ENCODE measurements around the gene ACSM2B. TPM values are rescaled to one million over a fixed set of nuclear protein-coding genes. Genes with fewer than 3 reads are reported as not detected.
"Not testable (repeated sequence)": the region's sequence is repeated elsewhere in the genome, so short reads cannot be mapped to it uniquely, and the experiment has no call there.

The ACSM2B gene
- total RNA-seq, 1 donor from 2014 or later: not detected

GRCh38 chr16:20538687-20539086 is 37.5 kb downstream of the ACSM2B start:
- DNase-seq: no peak
- intact Hi-C loops (cut with micrococcal nuclease): no loop called here
- Mint-ChIP-seq H3K9me3 (no peaks in the 10 kb centered on the region), H3K36me3 (ENCODE audit: low read depth) (no peaks in the 10 kb centered on the region), H3K27me3 (peaks cover 3% of the 10 kb centered on the region), H3K4me3 (no peak overlapping the region), H3K4me1 (no peaks in the 10 kb centered on the region), H3K27ac (no peak overlapping the region)
- TF ChIP-seq, protein P1, sequence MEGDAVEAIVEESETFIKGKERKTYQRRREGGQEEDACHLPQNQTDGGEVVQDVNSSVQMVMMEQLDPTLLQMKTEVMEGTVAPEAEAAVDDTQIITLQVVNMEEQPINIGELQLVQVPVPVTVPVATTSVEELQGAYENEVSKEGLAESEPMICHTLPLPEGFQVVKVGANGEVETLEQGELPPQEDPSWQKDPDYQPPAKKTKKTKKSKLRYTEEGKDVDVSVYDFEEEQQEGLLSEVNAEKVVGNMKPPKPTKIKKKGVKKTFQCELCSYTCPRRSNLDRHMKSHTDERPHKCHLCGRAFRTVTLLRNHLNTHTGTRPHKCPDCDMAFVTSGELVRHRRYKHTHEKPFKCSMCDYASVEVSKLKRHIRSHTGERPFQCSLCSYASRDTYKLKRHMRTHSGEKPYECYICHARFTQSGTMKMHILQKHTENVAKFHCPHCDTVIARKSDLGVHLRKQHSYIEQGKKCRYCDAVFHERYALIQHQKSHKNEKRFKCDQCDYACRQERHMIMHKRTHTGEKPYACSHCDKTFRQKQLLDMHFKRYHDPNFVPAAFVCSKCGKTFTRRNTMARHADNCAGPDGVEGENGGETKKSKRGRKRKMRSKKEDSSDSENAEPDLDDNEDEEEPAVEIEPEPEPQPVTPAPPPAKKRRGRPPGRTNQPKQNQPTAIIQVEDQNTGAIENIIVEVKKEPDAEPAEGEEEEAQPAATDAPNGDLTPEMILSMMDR (IDR thresholded peaks at IDR 0.05): no peak
- no peak for ATAC-seq (ENCODE audit: low read depth)
- CTCF ChIA-PET: no interaction called here
- POLR2A ChIA-PET: no interaction called here

- DNase-seq: no peak
- peaks cover 3% of the 10 kb centered on the region for H3K27me3 Mint-ChIP-seq
- no peaks in the 10 kb centered on the region for H3K9me3 Mint-ChIP-seq
- no peak for ATAC-seq (ENCODE audit: low read depth)
- no peaks in the 10 kb centered on the region for H3K36me3 Mint-ChIP-seq (ENCODE audit: low read depth)
- TF ChIP-seq, protein P1 (IDR thresholded peaks at IDR 0.05): no peak
- H3K4me1 Mint-ChIP-seq: no peaks in the 10 kb centered on the region
- no peak overlapping the region for H3K27ac Mint-ChIP-seq
- H3K4me3 Mint-ChIP-seq: no peak overlapping the region
- intact Hi-C loops (cut with micrococcal nuclease): no loop called here
- ChIA-PET POLR2A (no interaction called here), CTCF (no interaction called here)
Measured at GRCh38 chr16:20538181-20538580, 38.0 kb downstream of the ACSM2B start.

DNA sequence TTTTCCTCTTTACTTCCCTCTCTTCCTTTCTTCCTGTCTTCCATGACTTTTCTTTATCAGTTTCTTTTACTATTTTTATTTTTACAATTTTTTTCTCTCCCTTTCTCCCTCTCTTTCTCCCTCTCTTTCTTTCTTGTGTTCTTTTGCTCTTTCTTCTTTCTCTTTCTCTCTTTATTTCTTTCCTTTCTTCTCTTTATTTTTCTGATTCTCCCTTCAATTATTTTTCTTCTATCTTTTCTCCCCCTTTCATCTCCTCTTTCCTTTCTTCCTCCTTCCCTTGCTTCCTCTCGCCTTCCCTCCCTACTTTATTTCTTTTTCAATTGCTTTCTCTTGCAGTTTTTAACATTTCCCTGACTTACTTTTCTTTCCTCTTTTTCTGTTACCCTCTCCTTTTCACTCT is 39.5 kb downstream of the ACSM2B start:
- POLR2A ChIA-PET; H3K27ac Mint-ChIP-seq; H3K27me3 Mint-ChIP-seq; H3K4me1 Mint-ChIP-seq; H3K36me3 Mint-ChIP-seq (ENCODE audit: low read depth); ATAC-seq (ENCODE audit: low read depth); CTCF ChIA-PET; H3K4me3 Mint-ChIP-seq; intact Hi-C loops (cut with micrococcal nuclease); DNase-seq; H3K9me3 Mint-ChIP-seq: not testable (repeated sequence)

- H3K27ac Mint-ChIP-seq; H3K4me1 Mint-ChIP-seq; POLR2A ChIA-PET; DNase-seq; H3K36me3 Mint-ChIP-seq (ENCODE audit: low read depth); intact Hi-C loops (cut with micrococcal nuclease); H3K9me3 Mint-ChIP-seq; H3K4me3 Mint-ChIP-seq; ATAC-seq (ENCODE audit: low read depth); H3K27me3 Mint-ChIP-seq; CTCF ChIA-PET: not testable (repeated sequence)
Measured at GRCh38 chr16:20532284-20532792, 43.8 kb downstream of the ACSM2B start.

DNA sequence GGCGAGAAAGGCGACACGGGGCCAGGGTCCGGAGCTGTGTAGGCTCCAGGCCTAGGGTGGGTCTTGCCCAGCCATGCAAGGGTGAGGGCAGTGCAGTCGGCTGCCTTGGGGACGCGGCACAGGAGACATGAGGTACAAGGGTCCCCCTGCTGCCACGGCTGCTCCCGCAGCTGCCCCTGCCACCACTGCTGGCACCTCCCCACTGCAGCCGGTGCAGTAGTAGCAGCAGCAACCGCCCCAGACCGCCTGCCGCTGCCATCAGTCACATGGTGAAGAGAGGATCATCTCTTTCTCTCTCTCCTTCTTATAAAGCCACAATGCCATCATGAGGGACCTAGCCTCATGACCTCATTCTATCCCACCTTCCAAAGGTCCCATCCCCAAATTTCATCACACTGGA is 44.4 kb downstream of the ACSM2B start:
- CTCF ChIA-PET; H3K9me3 Mint-ChIP-seq; ATAC-seq (ENCODE audit: low read depth); H3K4me1 Mint-ChIP-seq; intact Hi-C loops (cut with micrococcal nuclease); H3K27ac Mint-ChIP-seq; H3K36me3 Mint-ChIP-seq (ENCODE audit: low read depth); DNase-seq; H3K27me3 Mint-ChIP-seq; H3K4me3 Mint-ChIP-seq; POLR2A ChIA-PET: not testable (repeated sequence)

GRCh38 chr16:20520103-20520502 is 56.1 kb downstream of the ACSM2B start:
- H3K9me3 Mint-ChIP-seq: peaks cover 2% of the 10 kb centered on the region
- POLR2A ChIA-PET: no interaction called here
- no peak for ATAC-seq (ENCODE audit: low read depth)
- no peak for DNase-seq
- peaks cover 8% of the 10 kb centered on the region for H3K27me3 Mint-ChIP-seq
- intact Hi-C loops (cut with micrococcal nuclease): no loop called here
- no peak overlapping the region for H3K4me3 Mint-ChIP-seq
- no peaks in the 10 kb centered on the region for H3K4me1 Mint-ChIP-seq
- H3K36me3 Mint-ChIP-seq (ENCODE audit: low read depth): no peaks in the 10 kb centered on the region
- CTCF ChIA-PET: no interaction called here
- H3K27ac Mint-ChIP-seq: no peak overlapping the region
- TF ChIP-seq, protein P1 (IDR thresholded peaks at IDR 0.05): no peak

- intact Hi-C loops (cut with micrococcal nuclease): no loop called here
- Mint-ChIP-seq H3K27ac (no peak overlapping the region), H3K4me1 (no peaks in the 10 kb centered on the region), H3K4me3 (no peak overlapping the region), H3K27me3 (peaks cover 8% of the 10 kb centered on the region), H3K9me3 (peaks cover 7% of the 10 kb centered on the region), H3K36me3 (ENCODE audit: low read depth) (no peaks in the 10 kb centered on the region)
- TF ChIP-seq, protein P1 (IDR thresholded peaks at IDR 0.05): no peak
- DNase-seq (no peak), ATAC-seq (ENCODE audit: low read depth) (no peak)
- ChIA-PET POLR2A (no interaction called here), CTCF (no interaction called here)
Measured at GRCh38 chr16:20519231-20519630, 56.9 kb downstream of the ACSM2B start.

Data from activated B cell treated with CpG ODN at 0.5 μM for 24 hours (primary cell).